Measurements from ENCODE around the gene KRT20. TPM values are rescaled to one million over a fixed set of nuclear protein-coding genes. Genes with fewer than 3 reads are reported as not detected.

KRT20 gene
- total RNA-seq, 4 donors from 2014 or later: 207 to 797 (median 735) TPM

- Histone ChIP-seq H3K27me3 (no peaks in the 10 kb centered on the region), H3K9me3 (no peaks in the 10 kb centered on the region), H3K36me3 (no peaks in the 10 kb centered on the region), H3K27ac (no peak overlapping the region), H3K4me1 (peaks cover 6 to 19% (median 8%) of the 10 kb centered on the region in 4 donors), H3K4me3 (no peak overlapping the region)
- no peak for TF ChIP-seq EP300 (IDR thresholded peaks at IDR 0.05; ENCODE audit: low read depth)
- TF ChIP-seq POLR2AphosphoS5 (IDR thresholded peaks at IDR 0.05): no peak
- TF ChIP-seq POLR2A (IDR thresholded peaks at IDR 0.05): no peak
- no peak for TF ChIP-seq CTCF (IDR thresholded peaks at IDR 0.05)
- intact Hi-C loops (cut with DNase I; ENCODE audit: low total_unique reads): loop anchor here (10.0 kb wide), 1 partner anchor 722 kb away; no protein-coding TSS in a partner anchor
- 89 to 93% methylated on average over 10 to 13 of the region's 13 CpGs for WGBS, 2 donors (ENCODE audit: low coverage in 1 of 2)
- no peak for DNase-seq
- in situ Hi-C loops (cut with MboI; ENCODE audit: low pct_ligation_motif_present in 1 of 4, low pct_unique_long_range_greater_than_20kb in 1 of 4, low sequenced_read_pairs in 3 of 4): loop anchor here in 3 of 4 donors (10.0 to 25.0 kb wide), 3 partner anchors 412 to 725 kb away; partner anchors contain the start of gene KRT19 (in 1 of the 3)
Measured at GRCh38 chr17:40912486-40913210, 27.6 kb upstream of the KRT20 start.

- intact Hi-C loops (cut with DNase I; ENCODE audit: low total_unique reads): loop anchor here (10.0 kb wide), 1 partner anchor 724 kb away; no protein-coding TSS in a partner anchor
- DNase-seq: no peak
- H3K27ac ChIP-seq: peak overlapping the region; percentile 21 to 49 (median 37)
- 57 to 59% methylated on average over 3 of the region's 3 CpGs for WGBS, 2 donors (ENCODE audit: low coverage in 1 of 2)
- H3K9me3 ChIP-seq: no peaks in the 10 kb centered on the region
- peaks cover 6 to 19% (median 8%) of the 10 kb centered on the region in 4 donors for H3K4me1 ChIP-seq
- TF ChIP-seq POLR2AphosphoS5 (IDR thresholded peaks at IDR 0.05) (no peak), CTCF (IDR thresholded peaks at IDR 0.05) (no peak), EP300 (IDR thresholded peaks at IDR 0.05; ENCODE audit: low read depth) (no peak), POLR2A (IDR thresholded peaks at IDR 0.05) (no peak)
- H3K4me3 ChIP-seq: no peak overlapping the region
- no peaks in the 10 kb centered on the region for H3K36me3 ChIP-seq
- in situ Hi-C loops (cut with MboI; ENCODE audit: low pct_ligation_motif_present in 1 of 4, low pct_unique_long_range_greater_than_20kb in 1 of 4, low sequenced_read_pairs in 3 of 4): loop anchor here in 3 of 4 donors (10.0 to 25.0 kb wide), 3 partner anchors 414 to 727 kb away; partner anchors contain the start of gene KRT19 (in 1 of the 3)
- H3K27me3 ChIP-seq: no peaks in the 10 kb centered on the region
Measured at GRCh38 chr17:40910441-40910841, 25.4 kb upstream of the KRT20 start.

- H3K4me1 ChIP-seq: peaks cover 7 to 23% (median 9%) of the 10 kb centered on the region in 4 donors
- peak overlapping the region; percentile 21 to 49 (median 37) for H3K27ac ChIP-seq
- in situ Hi-C loops (cut with MboI; ENCODE audit: low pct_ligation_motif_present in 1 of 4, low pct_unique_long_range_greater_than_20kb in 1 of 4, low sequenced_read_pairs in 3 of 4) (loop anchor here (10.0 to 25.0 kb wide), 6 partner anchors 415 to 755 kb away; partner anchors contain the start of gene KRT19 (in 1 of the 4)), intact Hi-C loops (cut with DNase I; ENCODE audit: low total_unique reads) (loop anchor here (10.0 kb wide), 2 partner anchors 725 to 755 kb away; no protein-coding TSS in a partner anchor)
- H3K27me3 ChIP-seq: no peaks in the 10 kb centered on the region
- no peaks in the 10 kb centered on the region for H3K36me3 ChIP-seq
- 30 to 35% methylated on average over 4 of the region's 4 CpGs for WGBS, 2 donors (ENCODE audit: low coverage in 1 of 2)
- no peak overlapping the region for H3K4me3 ChIP-seq
- no peaks in the 10 kb centered on the region for H3K9me3 ChIP-seq
- DNase-seq: no peak
- no peak for TF ChIP-seq POLR2A (IDR thresholded peaks at IDR 0.05)
- no peak for TF ChIP-seq POLR2AphosphoS5 (IDR thresholded peaks at IDR 0.05)
- TF ChIP-seq EP300 (IDR thresholded peaks at IDR 0.05; ENCODE audit: low read depth): no peak
- TF ChIP-seq CTCF (IDR thresholded peaks at IDR 0.05): no peak
Measured at GRCh38 chr17:40909755-40910154, 24.7 kb upstream of the KRT20 start.

DNA sequence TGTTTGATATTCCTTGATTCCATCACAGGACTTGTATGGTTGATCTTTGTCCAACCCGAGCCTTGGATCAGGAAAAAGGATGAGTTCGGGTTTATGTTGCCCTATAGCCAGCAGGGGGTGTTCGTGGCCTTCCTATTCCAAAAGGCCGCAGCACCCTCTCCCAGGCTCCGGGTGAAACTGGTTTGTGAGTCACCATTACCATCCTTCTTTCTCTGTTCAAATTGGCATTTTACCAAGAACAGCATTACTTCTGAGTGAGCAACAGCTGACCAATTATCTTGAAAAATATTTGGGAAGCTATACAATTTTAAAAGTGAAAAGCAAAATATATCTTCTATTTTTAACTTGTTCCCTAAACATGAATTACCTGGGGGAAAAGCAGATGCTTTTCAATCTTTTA lies 24.3 kb upstream of the KRT20 start:
- DNase-seq: peak; percentile 86
- no peaks in the 10 kb centered on the region for H3K9me3 ChIP-seq
- H3K27ac ChIP-seq: peak overlapping the region; percentile 21 to 49 (median 37)
- no peak for TF ChIP-seq POLR2A (IDR thresholded peaks at IDR 0.05)
- peak; percentile 61 to 91 (median 75) for TF ChIP-seq CTCF (IDR thresholded peaks at IDR 0.05)
- TF ChIP-seq EP300 (IDR thresholded peaks at IDR 0.05; ENCODE audit: low read depth): no peak
- peak in 1 of 3 donors; percentile 26 for TF ChIP-seq POLR2AphosphoS5 (IDR thresholded peaks at IDR 0.05)
- H3K4me1 ChIP-seq: peaks cover 9 to 24% (median 9%) of the 10 kb centered on the region in 4 donors
- 0% methylated on average over 2 to 5 of the region's 5 CpGs for WGBS, 2 donors (ENCODE audit: low coverage in 1 of 2)
- in situ Hi-C loops (cut with MboI; ENCODE audit: low pct_ligation_motif_present in 1 of 4, low pct_unique_long_range_greater_than_20kb in 1 of 4, low sequenced_read_pairs in 3 of 4) (loop anchor here (10.0 to 25.0 kb wide), 5 partner anchors 628 to 755 kb away; partner anchors contain the start of gene KRT19 (in 1 of the 4)), intact Hi-C loops (cut with DNase I; ENCODE audit: low total_unique reads) (loop anchor here (10.0 kb wide), 1 partner anchor 755 kb away; no protein-coding TSS in a partner anchor)
- H3K4me3 ChIP-seq: no peak overlapping the region
- H3K36me3 ChIP-seq: no peaks in the 10 kb centered on the region
- no peaks in the 10 kb centered on the region for H3K27me3 ChIP-seq
